ENCODE results near the gene SFMBT2.

Gene SFMBT2

DNA sequence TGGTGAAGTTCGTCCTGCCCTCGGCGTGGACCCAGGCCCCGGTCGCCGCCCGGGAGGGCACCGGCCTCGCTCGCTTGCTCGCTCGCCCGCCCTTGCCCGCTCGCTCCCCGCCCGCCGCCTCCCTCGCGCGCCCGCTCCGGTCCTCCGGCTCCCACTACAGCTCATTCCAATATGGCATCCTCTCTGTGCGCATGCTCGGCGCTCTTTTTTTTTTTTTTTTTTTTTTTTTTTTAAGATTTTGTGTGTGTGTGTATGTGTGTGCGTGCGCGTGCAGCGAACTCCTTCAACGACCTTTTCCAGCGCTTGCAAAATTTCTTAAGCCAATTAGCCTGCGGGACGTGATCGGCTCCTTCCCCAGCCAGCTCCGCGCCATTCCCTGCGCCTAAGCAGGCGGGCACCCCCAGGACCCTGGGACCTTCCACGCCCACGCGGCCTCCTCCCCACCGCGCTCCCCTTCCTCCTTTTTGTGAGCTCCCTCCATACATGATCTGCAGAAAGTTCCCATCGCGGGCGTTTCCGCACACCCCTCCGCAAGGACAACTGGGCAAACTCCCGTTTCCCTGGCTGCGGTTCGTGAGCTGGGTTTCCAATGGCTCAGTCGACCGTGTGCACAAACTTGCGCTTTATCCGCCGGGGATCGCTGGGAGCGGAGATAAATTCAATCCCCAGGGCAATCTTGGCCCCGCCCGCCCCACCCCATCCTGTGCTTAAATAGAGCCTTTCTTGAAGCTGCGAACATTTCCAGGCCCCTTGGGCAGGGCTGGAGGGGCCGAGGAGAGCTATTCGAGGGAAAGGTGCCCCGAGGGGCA, at the start of gene SFMBT2:
Gene SFMBT2, minus strand, starts transcription at position 173 of the 809 bp plus-strand sequence. CDS start 29,136 bp downstream, outside the sequence.
- Mint-ChIP-seq H3K27ac (peak within 1 kb of the TSS; percentile 95), H3K36me3 (peaks cover 6 to 15% of the 10 kb centered on the region in 2 donors), H3K4me1 (peaks cover 27 to 55% of the 10 kb centered on the region in 2 donors), H3K9me3 (no peaks in the 10 kb centered on the region), H3K27me3 (peaks cover 8 to 27% of the 10 kb centered on the region in 2 donors), H3K4me3 (peak within 1 kb of the TSS; percentile 91 to 97)
- DNase-seq (peak; percentile 59), ATAC-seq (replicated peaks) (peak; percentile 47 to 54)

- no peak overlapping the region for H3K4me3 Mint-ChIP-seq
- H3K4me1 Mint-ChIP-seq, result peaks cover 16 to 42% of the 10 kb centered on the region in 2 donors
- no peak overlapping the region for H3K27ac Mint-ChIP-seq
- DNase-seq (no peak), ATAC-seq (replicated peaks) (no peak)
- H3K9me3 Mint-ChIP-seq, result peaks cover 4 to 5% of the 10 kb centered on the region in 2 donors
- no peaks in the 10 kb centered on the region for H3K27me3 Mint-ChIP-seq
- peaks cover 2 to 5% of the 10 kb centered on the region in 2 donors for H3K36me3 Mint-ChIP-seq
These were observed 49.2 kb upstream of the SFMBT2 start for GRCh38 chr10:7460006-7460405.

- Mint-ChIP-seq H3K4me3 (no peak overlapping the region), H3K27ac (peak overlapping the region; percentile 6), H3K4me1 (peaks cover 14 to 33% of the 10 kb centered on the region in 2 donors), H3K27me3 (no peaks in the 10 kb centered on the region), H3K36me3 (no peaks in the 10 kb centered on the region), H3K9me3 (peaks cover 1 to 6% of the 10 kb centered on the region in 2 donors)
- ATAC-seq (replicated peaks) (no peak), DNase-seq (no peak)
These were observed 47.7 kb upstream of the SFMBT2 start for GRCh38 chr10:7458556-7458955.

DNA sequence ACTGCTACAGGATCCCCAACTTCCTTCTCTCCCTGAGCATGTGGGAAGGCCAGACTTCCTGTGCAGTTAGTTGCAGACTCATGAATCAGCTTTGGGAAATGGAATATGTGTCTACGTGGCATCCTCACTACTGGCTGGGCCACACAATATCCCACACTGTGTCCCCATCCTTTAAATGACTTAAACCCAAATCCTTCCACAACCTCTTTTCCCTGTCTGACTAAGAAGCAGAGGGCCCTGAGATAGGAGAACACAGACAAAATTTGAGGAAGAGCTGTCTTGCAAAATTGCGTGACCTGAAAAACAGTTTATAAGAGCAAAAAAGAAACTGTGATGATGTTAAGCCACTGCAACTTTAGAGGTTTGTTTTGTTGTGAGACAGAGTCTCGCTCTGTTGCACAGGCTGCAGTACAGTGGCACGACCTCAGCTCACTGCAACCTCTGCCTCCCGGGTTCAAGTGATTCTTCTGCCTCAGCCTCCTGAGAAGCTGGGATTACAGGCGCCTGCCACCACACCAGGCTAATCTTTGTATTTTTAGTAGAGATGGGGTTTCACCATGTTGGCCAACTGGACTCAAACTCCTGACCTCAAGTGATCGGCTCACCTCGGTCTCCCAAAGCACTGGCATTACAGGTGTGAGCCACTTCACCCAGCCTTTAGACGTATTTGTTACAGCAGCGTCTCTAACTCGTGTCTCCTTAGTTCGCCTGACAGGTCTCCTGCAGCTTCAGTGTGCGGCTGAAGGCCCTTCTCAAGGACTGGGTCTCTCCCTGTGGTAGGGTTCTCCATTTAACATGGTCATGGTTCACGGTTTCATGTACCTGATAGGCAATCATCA, 46.9 kb upstream of the SFMBT2 start:
- ATAC-seq (replicated peaks) (peak; percentile 78 to 91), DNase-seq (no peak)
- Mint-ChIP-seq H3K4me1 (peaks cover 14 to 25% of the 10 kb centered on the region in 2 donors), H3K27me3 (no peaks in the 10 kb centered on the region), H3K4me3 (peak overlapping the region in 1 of 2 donors; percentile 10), H3K9me3 (peaks cover 1 to 6% of the 10 kb centered on the region in 2 donors), H3K27ac (peak overlapping the region; percentile 81), H3K36me3 (no peaks in the 10 kb centered on the region)

DNA sequence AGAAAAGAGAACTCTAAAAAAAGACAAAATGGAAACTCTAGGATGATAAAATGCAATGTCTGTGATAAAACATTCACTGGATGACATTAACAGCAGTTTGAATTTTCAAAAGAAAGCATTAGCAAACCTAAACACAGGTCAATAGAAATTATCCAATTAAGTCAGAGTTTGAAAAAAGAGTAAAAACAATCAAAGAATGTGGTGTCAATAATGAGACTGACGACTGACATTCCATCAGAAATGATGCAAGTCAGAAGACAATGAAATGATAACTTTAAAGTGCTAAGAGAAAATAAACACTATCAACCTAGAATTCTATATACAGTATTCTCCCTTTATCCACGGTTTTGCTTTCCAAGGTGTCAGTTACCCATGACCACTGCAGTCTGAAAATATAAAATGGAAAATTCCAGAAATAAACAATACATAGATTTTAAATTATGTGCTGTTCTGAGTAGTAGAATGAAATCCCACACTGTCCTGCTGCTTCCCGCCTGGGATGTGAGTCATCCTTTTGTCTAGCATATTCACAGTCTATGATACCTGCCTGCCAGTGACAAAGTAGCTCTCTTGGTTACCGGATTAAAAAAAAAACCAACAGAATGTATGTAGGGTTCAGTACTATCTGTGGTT, 38.3 kb upstream of the SFMBT2 start:
- Mint-ChIP-seq H3K4me3 (no peak overlapping the region), H3K36me3 (no peaks in the 10 kb centered on the region), H3K9me3 (peaks cover 10 to 16% of the 10 kb centered on the region in 2 donors), H3K4me1 (peaks cover 17 to 21% of the 10 kb centered on the region in 2 donors), H3K27me3 (no peaks in the 10 kb centered on the region), H3K27ac (no peak overlapping the region)
- no peak for ATAC-seq (replicated peaks)
- no peak for DNase-seq

DNA sequence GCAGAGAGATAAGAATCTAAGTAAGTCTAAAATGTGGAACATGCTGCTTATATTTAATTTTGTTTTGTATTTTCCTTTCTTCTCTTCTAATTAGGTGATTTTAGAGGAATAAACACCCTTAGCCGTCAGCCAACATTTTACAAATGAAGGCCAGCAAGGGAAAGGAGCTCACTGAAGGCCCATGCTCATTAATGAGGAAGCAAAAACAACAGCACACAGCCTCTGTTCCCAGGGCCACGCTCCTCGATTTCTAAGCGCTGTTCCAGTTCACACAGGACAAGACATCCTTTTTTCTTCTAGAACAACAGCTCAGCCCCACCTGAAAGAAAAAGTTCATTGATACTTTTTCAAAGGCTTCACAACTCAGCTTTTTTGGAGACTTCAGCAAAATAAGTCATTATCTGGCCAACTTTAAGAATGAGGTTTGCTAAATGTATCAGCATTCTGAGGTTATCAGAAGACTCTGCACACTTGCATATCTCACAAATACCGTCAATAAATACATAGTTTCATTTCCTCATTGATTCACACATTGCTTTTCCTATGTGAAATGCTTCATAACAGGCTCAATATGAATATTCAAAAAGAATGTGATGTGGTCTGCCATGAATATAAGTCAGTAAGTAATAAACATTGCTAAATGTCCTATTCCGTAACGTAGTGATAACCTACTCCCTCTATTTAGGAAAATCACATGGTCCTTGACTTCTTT, 34.8 kb upstream of the SFMBT2 start:
- DNase-seq (no peak), ATAC-seq (replicated peaks) (peak; percentile 86 to 87)
- Mint-ChIP-seq H3K27ac (peak overlapping the region; percentile 65), H3K4me1 (peaks cover 17 to 21% of the 10 kb centered on the region in 2 donors), H3K36me3 (no peaks in the 10 kb centered on the region), H3K27me3 (no peaks in the 10 kb centered on the region), H3K9me3 (peaks cover 9 to 12% of the 10 kb centered on the region in 2 donors), H3K4me3 (peak overlapping the region; percentile 12 to 20)

DNA sequence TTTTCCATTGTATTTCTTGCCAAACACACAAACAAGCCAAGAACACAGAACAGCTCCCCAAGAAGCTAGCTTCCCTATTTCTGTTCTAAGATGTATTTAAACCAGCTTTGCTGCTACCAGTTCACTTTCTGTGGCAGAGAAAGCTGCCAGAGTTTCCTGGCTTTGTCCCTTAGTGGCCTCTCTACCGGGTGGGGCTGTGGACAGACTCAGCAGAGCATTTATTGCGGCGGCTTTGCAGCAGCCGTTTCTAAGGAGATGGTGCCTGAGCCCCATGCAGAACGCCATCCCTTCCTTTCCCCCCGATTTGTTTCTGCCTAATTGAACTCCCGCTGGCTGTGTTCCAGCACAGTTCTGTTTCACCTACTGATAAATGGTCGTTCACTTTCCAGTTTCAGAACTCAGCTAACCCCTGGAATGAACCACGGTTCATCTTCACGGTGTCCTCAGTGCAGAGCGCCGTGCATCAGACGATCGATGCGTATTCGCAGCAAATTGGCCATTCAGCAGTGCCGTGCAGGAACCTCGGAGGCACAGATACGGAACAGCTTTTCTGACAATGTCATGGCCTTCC, 33.8 kb upstream of the SFMBT2 start:
- peak; percentile 38 to 53 for ATAC-seq (replicated peaks)
- Mint-ChIP-seq H3K27me3 (peaks cover 4 to 5% of the 10 kb centered on the region in 2 donors), H3K4me3 (peak overlapping the region; percentile 60 to 61), H3K9me3 (peaks cover 7% of the 10 kb centered on the region in 2 donors), H3K36me3 (no peaks in the 10 kb centered on the region), H3K27ac (peak overlapping the region; percentile 4), H3K4me1 (peaks cover 17 to 21% of the 10 kb centered on the region in 2 donors)
- no peak for DNase-seq

DNA sequence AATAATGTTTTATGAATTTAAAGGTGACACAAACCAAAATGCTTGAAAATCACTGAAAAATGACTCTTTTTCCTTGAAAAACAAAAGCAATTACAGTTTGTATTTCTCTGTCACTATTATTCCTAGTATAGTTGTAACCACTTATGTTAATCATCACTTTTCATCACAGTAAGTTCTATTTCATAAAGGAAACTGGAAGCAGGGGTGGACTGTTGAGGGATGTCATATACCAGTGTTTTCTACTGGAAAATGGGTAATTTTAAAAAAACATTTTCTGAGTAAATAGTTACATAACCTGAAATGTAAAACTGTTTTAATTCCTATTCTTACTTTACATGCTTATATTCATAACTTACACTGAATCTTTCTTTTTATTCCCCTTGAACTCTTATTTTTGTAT, 32.2 kb upstream of the SFMBT2 start:
- Mint-ChIP-seq H3K36me3 (no peaks in the 10 kb centered on the region), H3K27me3 (peaks cover 16 to 19% of the 10 kb centered on the region in 2 donors), H3K9me3 (peaks cover 0 to 1% of the 10 kb centered on the region in 2 donors), H3K27ac (no peak overlapping the region), H3K4me1 (peaks cover 21 to 28% of the 10 kb centered on the region in 2 donors), H3K4me3 (no peak overlapping the region)
- ATAC-seq (replicated peaks) (no peak), DNase-seq (no peak)

- Mint-ChIP-seq H3K27me3 (peaks cover 16 to 19% of the 10 kb centered on the region in 2 donors), H3K4me1 (peaks cover 26 to 32% of the 10 kb centered on the region in 2 donors), H3K4me3 (no peak overlapping the region), H3K36me3 (no peaks in the 10 kb centered on the region), H3K9me3 (no peaks in the 10 kb centered on the region), H3K27ac (no peak overlapping the region)
- no peak for ATAC-seq (replicated peaks)
- DNase-seq, result no peak
These were observed 30.7 kb upstream of the SFMBT2 start for GRCh38 chr10:7441403-7442147.

DNA sequence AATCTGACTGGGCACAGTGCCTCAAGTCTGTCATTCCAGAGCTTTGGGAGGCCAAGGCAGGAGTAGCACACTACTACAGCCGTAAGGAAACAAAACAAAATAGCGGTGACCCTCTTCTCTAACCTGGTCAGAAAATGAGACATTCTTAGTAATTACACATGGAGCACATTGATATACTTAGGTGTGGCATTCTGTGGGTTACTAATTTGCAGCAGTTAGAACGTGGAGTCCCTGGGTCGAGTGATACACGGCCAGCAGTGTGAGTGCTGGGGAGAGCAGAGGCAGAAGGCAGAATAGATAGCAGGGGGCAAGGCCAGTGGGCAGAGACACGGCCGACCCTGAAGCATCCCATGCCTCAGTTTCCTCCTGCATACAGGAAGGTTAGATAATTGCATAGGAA, 28.9 kb upstream of the SFMBT2 start:
- H3K4me3 Mint-ChIP-seq, result no peak overlapping the region
- no peak overlapping the region for H3K27ac Mint-ChIP-seq
- ATAC-seq (replicated peaks) (no peak), DNase-seq (no peak)
- no peaks in the 10 kb centered on the region for H3K36me3 Mint-ChIP-seq
- H3K27me3 Mint-ChIP-seq, result peaks cover 16 to 19% of the 10 kb centered on the region in 2 donors
- H3K9me3 Mint-ChIP-seq, result no peaks in the 10 kb centered on the region
- H3K4me1 Mint-ChIP-seq, result peaks cover 11 to 20% of the 10 kb centered on the region in 2 donors

DNA sequence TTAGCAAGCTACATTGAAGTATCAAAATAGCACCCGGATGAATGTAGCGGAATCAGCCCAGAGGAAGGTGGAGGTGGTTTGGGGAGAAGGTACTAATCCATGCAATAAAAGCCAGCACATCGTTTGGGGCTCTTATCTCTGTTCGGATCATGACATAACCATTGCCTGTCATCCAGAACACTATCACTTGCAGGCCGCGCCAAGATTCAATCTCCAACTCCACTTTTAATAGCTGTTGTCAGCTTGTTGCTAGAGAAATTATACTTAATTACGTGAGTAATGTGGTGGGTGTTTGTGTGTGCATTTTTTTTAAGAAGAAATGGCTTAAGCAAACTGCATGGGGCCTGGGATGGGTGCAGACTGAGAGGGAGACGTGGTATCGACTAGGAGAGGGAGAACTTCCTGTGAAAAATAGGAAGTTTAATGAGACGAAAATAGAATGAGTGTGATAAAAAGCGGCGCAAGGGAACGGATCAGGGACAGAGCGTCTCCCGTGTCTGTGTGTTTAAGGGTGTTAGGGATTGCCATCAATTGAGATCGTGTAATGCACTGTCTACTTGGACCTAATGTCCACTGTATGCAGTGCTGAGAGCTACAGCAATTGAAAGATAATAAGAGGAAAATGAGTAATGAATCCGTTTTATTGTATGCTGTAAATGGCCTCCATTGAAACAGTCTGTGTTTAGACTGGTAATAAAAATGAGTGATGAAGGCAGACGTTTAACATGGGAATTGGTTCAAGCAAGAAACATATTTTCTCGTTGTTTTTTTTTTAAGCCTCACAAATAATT, 27.6 kb upstream of the SFMBT2 start:
- Mint-ChIP-seq H3K27ac (no peak overlapping the region), H3K9me3 (no peaks in the 10 kb centered on the region), H3K36me3 (no peaks in the 10 kb centered on the region), H3K4me1 (peaks cover 10 to 17% of the 10 kb centered on the region in 2 donors), H3K27me3 (peaks cover 16 to 19% of the 10 kb centered on the region in 2 donors), H3K4me3 (no peak overlapping the region)
- DNase-seq (no peak), ATAC-seq (replicated peaks) (no peak)

GRCh38 chr10:7436490-7437100, 25.8 kb upstream of the SFMBT2 start:
- ATAC-seq (replicated peaks), result no peak
- DNase-seq, result no peak
- Mint-ChIP-seq H3K4me3 (no peak overlapping the region), H3K9me3 (no peaks in the 10 kb centered on the region), H3K27me3 (peaks cover 16 to 19% of the 10 kb centered on the region in 2 donors), H3K27ac (no peak overlapping the region), H3K36me3 (no peaks in the 10 kb centered on the region), H3K4me1 (peaks cover 10 to 17% of the 10 kb centered on the region in 2 donors)

Data from stimulated activated naive B cell treated with anti-CD40 and anti-IgM and Interleukin-4, amounts not matched to agents 10 μg/mL and 1 μg/mL and 100 μg/mL, for 72 hours (primary cell).